Testis (tissue), 3 donors: Measurements from ENCODE around the gene TAF3. TPM values are rescaled to one million over a fixed set of nuclear protein-coding genes. Genes with fewer than 3 reads are reported as not detected.
A peak's percentile ranks its signal among the peaks of the same experiment; 100 is the strongest.

Source experiments
- DNase-seq: peaks from one replicate; pipeline ENCODE4 v3.0.0-alpha.2; 2019
- H3K27ac ChIP-seq, 2 donors: fragments of 200-600 bp; sonication (generic); one replicate each; pipeline ENCODE4 v1.5.1; 2019
- H3K27me3 ChIP-seq: fragments of 200-600 bp; sonication (generic); one replicate; pipeline ENCODE4 v1.5.1; 2019
- H3K36me3 ChIP-seq: fragments of 200-600 bp; sonication (generic); one replicate; pipeline ENCODE4 v1.5.1; 2017; ENCODE audit warnings: low read depth; ENCODE audit errors: missing control alignments
- H3K4me1 ChIP-seq: fragments of 200-600 bp; sonication (generic); one replicate; pipeline ENCODE4 v1.5.1; 2019
- H3K4me3 ChIP-seq, 2 donors: fragments of 200-600 bp; sonication (generic); one replicate each; pipeline ENCODE4 v1.5.1; 2017 to 2019
- H3K9me3 ChIP-seq: fragments of 200-600 bp; sonication (generic); one replicate; pipeline ENCODE4 v1.5.1; 2017
- POLR2A ChIP-seq: fragments of 450-650 bp; IDR thresholded peaks from one replicate; pipeline ENCODE4 v1.6.1; 2017; ENCODE audit warnings: antibody characterized with exemption, mild to moderate bottlenecking, moderate library complexity
- WGBS, 2 donors: methylation state at CpG; one replicate each; pipeline ENCODE4 v1.1.5; 2018; 5-methylcytosine and 5-hydroxymethylcytosine counted together
- intact Hi-C: fragments of 100-400 bp; cut with DNase I; formaldehyde crosslinking; loops from one replicate; pipeline ENCODE4 v1.15.1; 2023; ENCODE audit warnings: low total_unique reads
- polyA plus RNA-seq: library from polyadenylated mRNA; stranded (reverse); fragments of 350-450 nt; fragmentation: Illumina TruSeq; extraction: RNeasy Lipid Tissue Mini Kit (QIAGEN cat#74804); gene quantifications from one replicate; pipeline ENCODE4 v1.2.3, GENCODE V29; 2014; ENCODE audit warnings: low read depth, low replicate concordance; ENCODE audit not compliant: insufficient read depth
- total RNA-seq, 2 donors: library from RNA; depleted of rRNA; stranded (reverse); fragments of >200 nt; gene quantifications; one replicate each; pipeline ENCODE4 v1.2.3, GENCODE V29; 2016
- TF ChIP-seq, protein P1 (sequence below), 3 experiments: fragments of 450-650 bp in 2 of 3; fragments of 200-600 bp in 1 of 3; sonication (generic) in 1 of 3; IDR thresholded peaks; one replicate each; pipeline ENCODE4 v1.5.1; 2016 to 2019; ENCODE audit warnings: antibody characterized with exemption in 3 of 3, mild to moderate bottlenecking in 2 of 3, moderate library complexity in 1 of 3

Gene TAF3
- total and polyA plus RNA-seq, 3 donors from 2014 or later = 7.0 to 33.0 (median 32.8) TPM

DNA sequence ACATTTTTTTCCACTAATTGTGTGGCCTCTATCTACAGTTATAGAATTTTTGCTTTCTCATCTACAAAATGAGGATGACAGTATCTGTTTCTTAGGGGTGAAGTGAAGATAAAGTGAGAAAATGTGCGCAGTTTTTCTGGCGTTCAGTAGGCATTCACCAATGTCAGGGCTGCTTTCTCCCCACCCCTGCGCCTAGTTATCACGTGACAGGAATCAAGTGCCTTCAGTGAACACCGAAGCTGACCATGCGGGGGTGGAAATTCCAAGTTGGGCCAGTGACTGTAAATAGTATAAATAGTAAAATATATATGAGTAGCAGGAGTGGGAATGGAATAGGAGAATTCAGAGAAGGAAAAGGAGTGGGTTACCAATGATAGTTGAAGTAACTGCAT lies 77.4 kb downstream of the TAF3 start:
- Histone ChIP-seq H3K4me3 (no peak overlapping the region), H3K27ac (peak overlapping the region in 1 of 2 donors; percentile 8), H3K36me3 (no peaks in the 10 kb centered on the region), H3K9me3 (no peaks in the 10 kb centered on the region), H3K4me1 (no peaks in the 10 kb centered on the region), H3K27me3 (no peaks in the 10 kb centered on the region)
- 69 to 72% methylated on average over 6 of the region's 6 CpGs for WGBS, 2 donors
- intact Hi-C loops = no loop called here
- TF ChIP-seq POLR2A = no peak
- TF ChIP-seq, protein P1, sequence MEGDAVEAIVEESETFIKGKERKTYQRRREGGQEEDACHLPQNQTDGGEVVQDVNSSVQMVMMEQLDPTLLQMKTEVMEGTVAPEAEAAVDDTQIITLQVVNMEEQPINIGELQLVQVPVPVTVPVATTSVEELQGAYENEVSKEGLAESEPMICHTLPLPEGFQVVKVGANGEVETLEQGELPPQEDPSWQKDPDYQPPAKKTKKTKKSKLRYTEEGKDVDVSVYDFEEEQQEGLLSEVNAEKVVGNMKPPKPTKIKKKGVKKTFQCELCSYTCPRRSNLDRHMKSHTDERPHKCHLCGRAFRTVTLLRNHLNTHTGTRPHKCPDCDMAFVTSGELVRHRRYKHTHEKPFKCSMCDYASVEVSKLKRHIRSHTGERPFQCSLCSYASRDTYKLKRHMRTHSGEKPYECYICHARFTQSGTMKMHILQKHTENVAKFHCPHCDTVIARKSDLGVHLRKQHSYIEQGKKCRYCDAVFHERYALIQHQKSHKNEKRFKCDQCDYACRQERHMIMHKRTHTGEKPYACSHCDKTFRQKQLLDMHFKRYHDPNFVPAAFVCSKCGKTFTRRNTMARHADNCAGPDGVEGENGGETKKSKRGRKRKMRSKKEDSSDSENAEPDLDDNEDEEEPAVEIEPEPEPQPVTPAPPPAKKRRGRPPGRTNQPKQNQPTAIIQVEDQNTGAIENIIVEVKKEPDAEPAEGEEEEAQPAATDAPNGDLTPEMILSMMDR (IDR thresholded peaks at IDR 0.05) = no peak
- no peak for DNase-seq

DNA sequence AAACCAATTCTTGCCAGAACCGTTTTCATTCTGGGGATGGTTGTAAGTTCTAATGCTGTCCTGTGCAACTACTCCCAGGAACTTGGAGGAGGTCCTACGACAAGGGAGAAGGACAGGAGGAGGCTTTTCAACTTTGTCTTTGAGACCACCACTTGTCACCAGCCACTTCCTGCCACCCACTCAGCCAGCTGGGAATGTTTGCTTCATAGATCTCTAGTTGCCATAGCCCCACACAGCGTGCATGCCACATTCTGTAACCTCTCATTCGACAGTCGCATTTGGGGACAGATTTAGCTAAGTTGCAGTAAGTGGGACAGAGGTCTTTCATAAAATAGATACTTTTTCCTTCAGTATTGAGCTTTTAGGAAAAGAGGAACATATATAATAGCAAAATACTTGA lies 78.0 kb downstream of the TAF3 start:
- Histone ChIP-seq H3K27me3 (no peaks in the 10 kb centered on the region), H3K9me3 (no peaks in the 10 kb centered on the region), H3K27ac (no peak overlapping the region), H3K4me3 (no peak overlapping the region), H3K36me3 (no peaks in the 10 kb centered on the region), H3K4me1 (no peaks in the 10 kb centered on the region)
- no peak for DNase-seq
- intact Hi-C loops = no loop called here
- WGBS, 2 donors = 85 to 95% methylated on average over 5 of the region's 5 CpGs
- TF ChIP-seq, protein P1 (IDR thresholded peaks at IDR 0.05) = no peak
- no peak for TF ChIP-seq POLR2A

DNA sequence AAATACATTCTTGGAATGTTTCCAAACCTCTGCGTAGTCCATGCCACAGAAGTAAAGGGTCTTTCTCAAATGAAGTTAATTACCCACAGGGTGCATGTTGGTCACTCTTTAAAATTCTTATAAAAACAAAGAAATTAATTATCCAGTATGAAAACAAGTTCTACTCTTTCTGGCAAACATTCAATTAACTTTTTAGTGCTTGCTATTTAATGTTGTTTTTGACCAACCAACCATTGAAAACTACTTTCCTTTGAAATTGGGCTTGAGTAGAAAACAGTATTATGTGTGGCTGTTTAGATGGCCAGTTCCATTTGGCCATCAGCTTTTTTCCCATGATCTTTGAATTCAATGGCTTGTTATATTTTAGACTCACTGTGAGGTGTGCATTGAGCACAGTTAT lies 83.0 kb downstream of the TAF3 start:
- TF ChIP-seq POLR2A = no peak
- TF ChIP-seq, protein P1 (IDR thresholded peaks at IDR 0.05) = no peak
- Histone ChIP-seq H3K9me3 (no peaks in the 10 kb centered on the region), H3K4me1 (no peaks in the 10 kb centered on the region), H3K36me3 (no peaks in the 10 kb centered on the region), H3K27ac (no peak overlapping the region), H3K27me3 (no peaks in the 10 kb centered on the region), H3K4me3 (no peak overlapping the region)
- DNase-seq = no peak
- intact Hi-C loops = no loop called here
- 93 to 95% methylated on average over 1 of the region's 1 CpG for WGBS, 2 donors

DNA sequence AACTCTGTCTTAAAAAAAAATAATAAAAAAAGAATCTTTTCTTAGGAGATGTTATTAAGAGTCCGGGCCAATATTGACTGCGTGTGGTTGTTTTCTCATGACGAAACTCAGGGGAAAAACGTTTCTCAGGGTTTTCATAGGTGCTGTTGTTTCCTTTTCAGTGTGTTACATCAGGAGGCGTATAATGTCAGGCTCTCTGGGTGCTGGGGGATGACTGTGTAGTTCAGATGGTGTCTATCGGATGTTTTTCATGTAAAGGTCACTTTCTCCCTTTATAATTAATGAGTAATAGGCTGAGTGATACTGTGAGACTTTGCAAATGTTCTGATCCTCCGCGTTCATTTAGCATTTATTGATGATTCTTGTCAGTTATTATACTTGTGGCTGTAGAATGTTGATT lies 84.1 kb downstream of the TAF3 start:
- Histone ChIP-seq H3K27ac (no peak overlapping the region), H3K27me3 (no peaks in the 10 kb centered on the region), H3K9me3 (no peaks in the 10 kb centered on the region), H3K4me3 (no peak overlapping the region), H3K36me3 (no peaks in the 10 kb centered on the region), H3K4me1 (no peaks in the 10 kb centered on the region)
- 91 to 95% methylated on average over 8 of the region's 8 CpGs for WGBS, 2 donors
- intact Hi-C loops = no loop called here
- TF ChIP-seq, protein P1 (IDR thresholded peaks at IDR 0.05) = no peak
- TF ChIP-seq POLR2A = no peak
- no peak for DNase-seq

DNA sequence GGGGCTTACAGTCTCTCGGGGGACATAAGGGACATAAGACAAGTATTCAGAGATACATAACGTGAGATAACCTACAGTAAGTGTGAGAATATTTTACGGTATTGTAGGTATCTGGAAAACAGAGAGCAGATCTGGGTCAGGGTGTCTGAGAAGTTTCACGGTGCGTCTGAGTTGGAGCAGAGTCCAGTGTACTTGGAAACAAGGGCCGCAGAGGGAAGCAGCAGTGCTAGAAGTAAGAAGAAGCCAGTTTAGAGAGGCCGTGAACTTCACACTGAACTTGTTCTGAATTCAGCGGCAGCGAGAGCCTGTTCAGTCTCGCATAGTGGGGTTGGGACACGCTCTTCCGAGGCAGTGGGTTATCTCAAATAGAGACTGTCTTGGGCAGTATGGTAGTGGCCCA lies 85.5 kb downstream of the TAF3 start:
- TF ChIP-seq, protein P1 (IDR thresholded peaks at IDR 0.05) = no peak
- TF ChIP-seq POLR2A = no peak

More for the DNA sequence above, 85.5 kb downstream of the TAF3 start:
- intact Hi-C loops = no loop called here
- H3K27me3 ChIP-seq = no peaks in the 10 kb centered on the region
- no peaks in the 10 kb centered on the region for H3K9me3 ChIP-seq
- DNase-seq = no peak
- no peaks in the 10 kb centered on the region for H3K4me1 ChIP-seq
- no peaks in the 10 kb centered on the region for H3K36me3 ChIP-seq
- 81 to 91% methylated on average over 12 of the region's 12 CpGs for WGBS, 2 donors
- H3K27ac ChIP-seq = no peak overlapping the region
- no peak overlapping the region for H3K4me3 ChIP-seq
